HepG2 (cell line): ENCODE data around the gene NISCH. TPM values are rescaled to one million over a fixed set of nuclear protein-coding genes. Genes with fewer than 3 reads are reported as not detected.

Experiments used
- IKZF1 ChIP-seq: fragments of 450-650 bp; IDR thresholded peaks from 2 replicates; pipeline ENCODE4 v1.7.1; 2016
- MTA1 ChIP-seq: sonication (generic); formaldehyde crosslinking; IDR thresholded peaks from 2 replicates; pipeline ENCODE4 v1.4.0; 2020; ENCODE audit warnings: missing genetic modification reagents, mild to moderate bottlenecking, borderline replicate concordance
- RBFOX2 ChIP-seq: fragments of 200-400 bp; formaldehyde crosslinking; IDR thresholded peaks from 2 replicates; pipeline ENCODE4 v1.6.1; 2017; ENCODE audit warnings: low read depth, mild to moderate bottlenecking, low read length
- SMARCC2 ChIP-seq: fragments of 450-650 bp; IDR thresholded peaks from 2 replicates; pipeline ENCODE4 v1.6.1; 2017; ENCODE audit warnings: antibody characterized with exemption, mild to moderate bottlenecking
- XRCC5 ChIP-seq: fragments of 200-400 bp; formaldehyde crosslinking; optimal IDR thresholded peaks from 2 replicates; pipeline ENCODE3; 2017; ENCODE audit warnings: mild to moderate bottlenecking, low read length
- ZFP36L1 ChIP-seq: sonication (generic); formaldehyde crosslinking; IDR thresholded peaks from 2 replicates; pipeline ENCODE4 v1.8.0; 2022; ENCODE audit warnings: mild to moderate bottlenecking, missing genetic modification reagents, moderate library complexity
- ZNF644 ChIP-seq: IDR thresholded peaks from 2 replicates; pipeline ENCODE4 v1.6.1; 2016; ENCODE audit warnings: low read depth
- ZNF768 ChIP-seq: sonication (generic); formaldehyde crosslinking; IDR thresholded peaks from 2 replicates; pipeline ENCODE4 v1.4.0; 2020; ENCODE audit warnings: missing genetic modification reagents
- polyA plus RNA-seq, 8 experiments: library from polyadenylated mRNA; depleted of rRNA in 3 of 8; stranded (reverse) in 7 of 8; unstranded in 1 of 8; fragments of >200 nt; fragmentation: Illumina TruSeq in 4 of 8; extraction: Trizol in 4 of 8; gene quantifications; 2 replicates each; pipeline versions ENCODE4 v1.2.1 to v1.2.3, GENCODE V29; 2011 to 2016; ENCODE audit warnings: low read depth in 4 of 8, missing spikeins in 1 of 8, mixed read lengths in 1 of 8; ENCODE audit not compliant: insufficient read depth in 1 of 8
- total RNA-seq, 5 experiments: library from RNA; depleted of rRNA; stranded (reverse); fragments of >200 nt; fragmentation: Illumina TruSeq; extraction: Trizol; gene quantifications; 2 replicates each; pipeline ENCODE4 v1.2.3, GENCODE V29; 2016; ENCODE audit warnings: low read depth in 1 of 5
- TF ChIP-seq, protein P1 (sequence below): sonication (generic); formaldehyde crosslinking; IDR thresholded peaks from 2 replicates; pipeline ENCODE4 v1.8.0; 2022; ENCODE audit warnings: missing genetic modification reagents, mild to moderate bottlenecking, borderline replicate concordance
- TF ChIP-seq, protein P2 (sequence below): sonication (generic); formaldehyde crosslinking; IDR thresholded peaks from 2 replicates; pipeline ENCODE4 v1.4.0; 2020; ENCODE audit warnings: mild to moderate bottlenecking, missing genetic modification reagents
- TF ChIP-seq, protein P3 (sequence below): sonication (generic); formaldehyde crosslinking; IDR thresholded peaks from 2 replicates; pipeline ENCODE4 v1.5.0; 2020; ENCODE audit warnings: mild to moderate bottlenecking, missing genetic modification reagents
- TF ChIP-seq, protein P4 (sequence below): sonication (generic); formaldehyde crosslinking; IDR thresholded peaks from 2 replicates; pipeline ENCODE4 v1.4.0; 2020; ENCODE audit warnings: mild to moderate bottlenecking, missing genetic modification reagents, borderline replicate concordance

The NISCH gene
- total and polyA plus RNA-seq, 2 of the 13 experiments (the other 11 are each of a cell fraction or from before 2014, with no cell fraction given), result 27.0 to 47.6 TPM

DNA sequence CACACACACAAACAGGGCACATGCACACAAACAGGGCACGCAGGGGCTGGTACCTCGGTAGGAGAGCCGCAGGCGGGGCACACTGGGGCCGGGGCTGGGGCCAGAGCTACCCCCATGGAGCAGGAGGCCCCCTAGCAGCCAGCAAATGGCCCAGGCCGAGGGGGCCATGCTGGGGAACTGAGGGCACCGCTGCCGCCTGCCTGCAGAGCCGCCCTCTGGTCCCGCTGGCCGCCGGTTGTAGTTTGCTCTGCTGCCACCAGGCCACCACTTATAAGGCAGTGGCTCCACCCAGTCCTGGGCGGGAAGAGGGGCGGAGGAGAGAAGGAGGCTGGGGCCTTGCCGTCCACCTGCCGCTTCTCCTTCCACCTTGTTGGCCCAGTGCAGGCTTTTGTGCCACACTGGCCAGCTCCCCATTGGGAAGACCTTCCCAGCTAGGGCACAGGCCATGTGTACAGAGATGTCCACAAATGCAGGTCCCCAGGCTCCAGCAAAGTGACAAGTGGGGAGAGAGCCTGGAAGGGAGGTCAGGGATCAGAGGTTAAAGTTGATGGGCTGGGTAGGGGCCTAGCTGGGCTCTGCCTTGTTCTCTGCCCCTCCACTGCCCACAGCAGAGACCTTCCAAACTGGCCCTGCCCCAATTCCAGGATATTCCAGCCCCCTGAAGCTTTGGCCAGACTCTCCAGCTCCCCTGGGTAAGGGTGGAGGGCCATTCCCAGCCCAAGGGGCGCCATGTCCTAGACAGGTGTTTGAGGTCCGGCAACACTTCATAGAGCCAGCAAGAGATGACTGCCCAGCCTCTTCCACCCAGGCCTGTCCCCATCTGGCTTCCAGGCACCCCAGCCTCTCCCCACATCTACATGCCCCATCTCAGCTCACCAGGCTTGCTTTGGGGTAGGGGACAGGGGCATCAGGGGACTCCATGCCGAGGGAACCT is 10.3 kb upstream of the NISCH start, which contains the start of gene SEMA3G (continued):
- peak; percentile 87 for TF ChIP-seq RBFOX2
- no peak for TF ChIP-seq SMARCC2
- TF ChIP-seq ZFP36L1, result peak; percentile 87; the same call in 1 of the 2 replicates
- TF ChIP-seq MTA1 (CRISPR knock-in tag), result no peak; the same call in 1 of the 2 replicates
- TF ChIP-seq, protein P1, sequence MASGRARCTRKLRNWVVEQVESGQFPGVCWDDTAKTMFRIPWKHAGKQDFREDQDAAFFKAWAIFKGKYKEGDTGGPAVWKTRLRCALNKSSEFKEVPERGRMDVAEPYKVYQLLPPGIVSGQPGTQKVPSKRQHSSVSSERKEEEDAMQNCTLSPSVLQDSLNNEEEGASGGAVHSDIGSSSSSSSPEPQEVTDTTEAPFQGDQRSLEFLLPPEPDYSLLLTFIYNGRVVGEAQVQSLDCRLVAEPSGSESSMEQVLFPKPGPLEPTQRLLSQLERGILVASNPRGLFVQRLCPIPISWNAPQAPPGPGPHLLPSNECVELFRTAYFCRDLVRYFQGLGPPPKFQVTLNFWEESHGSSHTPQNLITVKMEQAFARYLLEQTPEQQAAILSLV, result peak; percentile 58; the same call in 1 of the 2 replicates
- TF ChIP-seq, protein P2, sequence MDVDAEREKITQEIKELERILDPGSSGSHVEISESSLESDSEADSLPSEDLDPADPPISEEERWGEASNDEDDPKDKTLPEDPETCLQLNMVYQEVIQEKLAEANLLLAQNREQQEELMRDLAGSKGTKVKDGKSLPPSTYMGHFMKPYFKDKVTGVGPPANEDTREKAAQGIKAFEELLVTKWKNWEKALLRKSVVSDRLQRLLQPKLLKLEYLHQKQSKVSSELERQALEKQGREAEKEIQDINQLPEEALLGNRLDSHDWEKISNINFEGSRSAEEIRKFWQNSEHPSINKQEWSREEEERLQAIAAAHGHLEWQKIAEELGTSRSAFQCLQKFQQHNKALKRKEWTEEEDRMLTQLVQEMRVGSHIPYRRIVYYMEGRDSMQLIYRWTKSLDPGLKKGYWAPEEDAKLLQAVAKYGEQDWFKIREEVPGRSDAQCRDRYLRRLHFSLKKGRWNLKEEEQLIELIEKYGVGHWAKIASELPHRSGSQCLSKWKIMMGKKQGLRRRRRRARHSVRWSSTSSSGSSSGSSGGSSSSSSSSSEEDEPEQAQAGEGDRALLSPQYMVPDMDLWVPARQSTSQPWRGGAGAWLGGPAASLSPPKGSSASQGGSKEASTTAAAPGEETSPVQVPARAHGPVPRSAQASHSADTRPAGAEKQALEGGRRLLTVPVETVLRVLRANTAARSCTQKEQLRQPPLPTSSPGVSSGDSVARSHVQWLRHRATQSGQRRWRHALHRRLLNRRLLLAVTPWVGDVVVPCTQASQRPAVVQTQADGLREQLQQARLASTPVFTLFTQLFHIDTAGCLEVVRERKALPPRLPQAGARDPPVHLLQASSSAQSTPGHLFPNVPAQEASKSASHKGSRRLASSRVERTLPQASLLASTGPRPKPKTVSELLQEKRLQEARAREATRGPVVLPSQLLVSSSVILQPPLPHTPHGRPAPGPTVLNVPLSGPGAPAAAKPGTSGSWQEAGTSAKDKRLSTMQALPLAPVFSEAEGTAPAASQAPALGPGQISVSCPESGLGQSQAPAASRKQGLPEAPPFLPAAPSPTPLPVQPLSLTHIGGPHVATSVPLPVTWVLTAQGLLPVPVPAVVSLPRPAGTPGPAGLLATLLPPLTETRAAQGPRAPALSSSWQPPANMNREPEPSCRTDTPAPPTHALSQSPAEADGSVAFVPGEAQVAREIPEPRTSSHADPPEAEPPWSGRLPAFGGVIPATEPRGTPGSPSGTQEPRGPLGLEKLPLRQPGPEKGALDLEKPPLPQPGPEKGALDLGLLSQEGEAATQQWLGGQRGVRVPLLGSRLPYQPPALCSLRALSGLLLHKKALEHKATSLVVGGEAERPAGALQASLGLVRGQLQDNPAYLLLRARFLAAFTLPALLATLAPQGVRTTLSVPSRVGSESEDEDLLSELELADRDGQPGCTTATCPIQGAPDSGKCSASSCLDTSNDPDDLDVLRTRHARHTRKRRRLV (CRISPR knock-in tag), result no peak
- peak; percentile 67 for TF ChIP-seq XRCC5
- TF ChIP-seq IKZF1, result no peak
- TF ChIP-seq, protein P3, sequence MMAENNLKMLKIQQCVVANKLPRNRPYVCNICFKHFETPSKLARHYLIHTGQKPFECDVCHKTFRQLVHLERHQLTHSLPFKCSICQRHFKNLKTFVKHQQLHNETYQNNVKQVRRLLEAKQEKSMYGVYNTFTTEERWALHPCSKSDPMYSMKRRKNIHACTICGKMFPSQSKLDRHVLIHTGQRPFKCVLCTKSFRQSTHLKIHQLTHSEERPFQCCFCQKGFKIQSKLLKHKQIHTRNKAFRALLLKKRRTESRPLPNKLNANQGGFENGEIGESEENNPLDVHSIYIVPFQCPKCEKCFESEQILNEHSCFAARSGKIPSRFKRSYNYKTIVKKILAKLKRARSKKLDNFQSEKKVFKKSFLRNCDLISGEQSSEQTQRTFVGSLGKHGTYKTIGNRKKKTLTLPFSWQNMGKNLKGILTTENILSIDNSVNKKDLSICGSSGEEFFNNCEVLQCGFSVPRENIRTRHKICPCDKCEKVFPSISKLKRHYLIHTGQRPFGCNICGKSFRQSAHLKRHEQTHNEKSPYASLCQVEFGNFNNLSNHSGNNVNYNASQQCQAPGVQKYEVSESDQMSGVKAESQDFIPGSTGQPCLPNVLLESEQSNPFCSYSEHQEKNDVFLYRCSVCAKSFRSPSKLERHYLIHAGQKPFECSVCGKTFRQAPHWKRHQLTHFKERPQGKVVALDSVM (CRISPR knock-in tag), result 0 out of 2 replicates have a peak, but pooled peaks have one; percentile 32
- peak; percentile 59; the same call in 1 of the 2 replicates for TF ChIP-seq ZNF768 (CRISPR knock-in tag)
- TF ChIP-seq ZNF644 (CRISPR knock-in tag), result 0 out of 2 replicates have a peak, but pooled peaks have one; percentile 43
- TF ChIP-seq, protein P4, sequence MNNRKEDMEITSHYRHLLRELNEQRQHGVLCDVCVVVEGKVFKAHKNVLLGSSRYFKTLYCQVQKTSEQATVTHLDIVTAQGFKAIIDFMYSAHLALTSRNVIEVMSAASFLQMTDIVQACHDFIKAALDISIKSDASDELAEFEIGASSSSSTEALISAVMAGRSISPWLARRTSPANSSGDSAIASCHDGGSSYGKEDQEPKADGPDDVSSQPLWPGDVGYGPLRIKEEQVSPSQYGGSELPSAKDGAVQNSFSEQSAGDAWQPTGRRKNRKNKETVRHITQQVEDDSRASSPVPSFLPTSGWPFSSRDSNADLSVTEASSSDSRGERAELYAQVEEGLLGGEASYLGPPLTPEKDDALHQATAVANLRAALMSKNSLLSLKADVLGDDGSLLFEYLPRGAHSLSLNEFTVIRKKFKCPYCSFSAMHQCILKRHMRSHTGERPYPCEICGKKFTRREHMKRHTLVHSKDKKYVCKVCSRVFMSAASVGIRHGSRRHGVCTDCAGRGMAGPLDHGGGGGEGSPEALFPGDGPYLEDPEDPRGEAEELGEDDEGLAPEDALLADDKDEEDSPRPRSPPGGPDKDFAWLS (CRISPR knock-in tag), result no peak
